Fibroblast of lung (primary cell): ENCODE measurements around the gene RXRA. TPM values are rescaled to one million over a fixed set of nuclear protein-coding genes. Genes with fewer than 3 reads are reported as not detected.

Source experiments
- DNase-seq, 2 donors: peaks; one replicate each; pipeline versions ENCODE4 v3.0.0 to v3.0.0-alpha.2; 2010; ENCODE audit warnings: low read depth in 2 of 2
- H2AFZ ChIP-seq: 2 replicates; pipeline ENCODE4 v1.5.1; 2012; ENCODE audit warnings: low read length, control low read depth, inconsistent platforms
- H3K27ac ChIP-seq: 2 replicates; pipeline ENCODE4 v1.5.1; 2011; ENCODE audit warnings: low read length, control low read depth; ENCODE audit not compliant: insufficient read depth
- H3K27me3 ChIP-seq: 2 replicates; pipeline ENCODE4 v1.5.1; 2011; ENCODE audit warnings: mild to moderate bottlenecking, low read length; ENCODE audit not compliant: control insufficient read depth, insufficient read depth
- H3K36me3 ChIP-seq: 2 replicates; pipeline ENCODE4 v1.5.1; 2011; ENCODE audit warnings: low read length; ENCODE audit not compliant: control insufficient read depth, insufficient read depth
- H3K4me1 ChIP-seq: 2 replicates; pipeline ENCODE4 v1.5.1; 2011; ENCODE audit warnings: low read length; ENCODE audit not compliant: control insufficient read depth, insufficient read depth; ENCODE audit errors: extremely low read depth
- H3K4me2 ChIP-seq: 2 replicates; pipeline ENCODE4 v1.5.1; 2011; ENCODE audit warnings: low read length, control low read depth; ENCODE audit not compliant: insufficient read depth; ENCODE audit errors: extremely low read depth
- H3K4me3 ChIP-seq, 4 experiments: fragments of 200-600 bp in 1 of 4; sonication (generic) in 1 of 4; replicated peaks in 1 of 4; 2 replicates each; pipeline ENCODE4 v1.5.1; 2011 to 2016; ENCODE audit warnings: low read length in 4 of 4, low read depth in 3 of 4, mild to moderate bottlenecking in 3 of 4, control low read depth in 2 of 4, inconsistent platforms in 1 of 4, mixed read lengths in 1 of 4; ENCODE audit not compliant: insufficient read depth in 1 of 4; ENCODE audit errors: control extremely low read depth in 1 of 4
- H3K79me2 ChIP-seq: 2 replicates; pipeline ENCODE4 v1.5.1; 2012; ENCODE audit warnings: mild to moderate bottlenecking, low read length, inconsistent platforms; ENCODE audit not compliant: control insufficient read depth, insufficient read depth
- H3K9ac ChIP-seq: 2 replicates; pipeline ENCODE4 v1.5.1; 2011; ENCODE audit warnings: mild to moderate bottlenecking, low read length, control low read depth; ENCODE audit not compliant: insufficient read depth
- H3K9me3 ChIP-seq: 2 replicates; pipeline ENCODE4 v1.5.1; 2012; ENCODE audit warnings: low read depth, low read length; ENCODE audit not compliant: control insufficient read depth, insufficient read depth
- H4K20me1 ChIP-seq: 2 replicates; pipeline ENCODE4 v1.5.1; 2011; ENCODE audit warnings: low read length; ENCODE audit not compliant: control insufficient read depth, insufficient read depth; ENCODE audit errors: extremely low read depth
- CTCF ChIP-seq, 2 donors: IDR thresholded peaks in 1 of 2; conservative IDR thresholded peaks in 1 of 2; 1 replicate in 1 of 2; 2 replicates in 1 of 2; pipeline ENCODE4 v1.5.1; 2011 to 2012; ENCODE audit warnings: low read length in 2 of 2, control low read depth in 1 of 2, inconsistent platforms in 1 of 2, low read depth in 1 of 2, mild to moderate bottlenecking in 1 of 2
- EZH2 ChIP-seq: IDR thresholded peaks from 2 replicates; pipeline ENCODE4 v1.5.1; 2012; ENCODE audit warnings: low read length, control low read depth, mild to moderate bottlenecking; ENCODE audit errors: missing control alignments
- polyA plus RNA-seq, 2 donors: library from polyadenylated mRNA; depleted of rRNA in 1 of 2; stranded (reverse) in 1 of 2; unstranded in 1 of 2; fragments of >200 nt; gene quantifications; 2 replicates each; pipeline ENCODE4 v1.2.1, GENCODE V29; 2011 to 2012; ENCODE audit warnings: missing spikeins in 1 of 2
- total RNA-seq: library from RNA; depleted of rRNA; stranded (reverse); fragments of >200 nt; gene quantifications from 2 replicates; pipeline ENCODE4 v1.2.1, GENCODE V29; 2014

Gene RXRA
- total and polyA plus RNA-seq, 2 donors (not counting 1 experiment from before 2014, with no cell fraction given): 13.3 to 14.9 TPM

- peak; percentile 7 to 11 for DNase-seq
These were observed 32.6 kb upstream of the RXRA start for GRCh38 chr9:134293611-134294152.

GRCh38 chr9:134294153-134295071, 31.8 kb upstream of the RXRA start:
- H3K4me2 ChIP-seq: peak overlapping the region; percentile 62
- H3K4me1 ChIP-seq: peaks cover 3% of the 10 kb centered on the region
- DNase-seq: peak in 1 of 2 donors; percentile 12
- H3K9ac ChIP-seq: peak overlapping the region; percentile 53
- H3K79me2 ChIP-seq: no peaks in the 10 kb centered on the region
- H3K27ac ChIP-seq: peak overlapping the region; percentile 14
- H3K4me3 ChIP-seq: peak overlapping the region in 2 of 4 experiments; percentile 21 to 38
- H2AFZ ChIP-seq: peak overlapping the region; percentile 76
- H3K27me3 ChIP-seq: peaks cover 4% of the 10 kb centered on the region
- no peaks in the 10 kb centered on the region for H4K20me1 ChIP-seq
- H3K9me3 ChIP-seq: no peaks in the 10 kb centered on the region
- no peak for TF ChIP-seq CTCF (conservative IDR thresholded peaks at IDR 0.05 in 1 of 2, IDR thresholded peaks at IDR 0.05 in 1 of 2; ENCODE audit: low read depth in 1 of 2, low read length in 2 of 2)
- no peak for TF ChIP-seq EZH2
- no peaks in the 10 kb centered on the region for H3K36me3 ChIP-seq

More at GRCh38 chr9:134293611-134294152, 32.6 kb upstream of the RXRA start:
- Histone ChIP-seq H3K4me1 (peaks cover 3% of the 10 kb centered on the region), H2AFZ (peak overlapping the region; percentile 76), H3K4me3 (peak overlapping the region in 2 of 4 experiments; percentile 21 to 38), H3K36me3 (no peaks in the 10 kb centered on the region), H3K9me3 (no peaks in the 10 kb centered on the region), H3K9ac (peak overlapping the region; percentile 53), H4K20me1 (no peaks in the 10 kb centered on the region), H3K4me2 (peak overlapping the region; percentile 62), H3K27me3 (peaks cover 3% of the 10 kb centered on the region), H3K27ac (peak overlapping the region; percentile 14), H3K79me2 (no peaks in the 10 kb centered on the region)
- TF ChIP-seq CTCF (conservative IDR thresholded peaks at IDR 0.05 in 1 of 2, IDR thresholded peaks at IDR 0.05 in 1 of 2; ENCODE audit: low read depth in 1 of 2, low read length in 2 of 2): no peak
- no peak for TF ChIP-seq EZH2

- Histone ChIP-seq H3K4me2 (no peak overlapping the region), H3K9ac (no peak overlapping the region), H3K9me3 (no peaks in the 10 kb centered on the region), H3K27me3 (peaks cover 7% of the 10 kb centered on the region), H3K79me2 (no peaks in the 10 kb centered on the region), H2AFZ (no peak overlapping the region), H3K4me3 (no peak overlapping the region), H4K20me1 (no peaks in the 10 kb centered on the region), H3K27ac (no peak overlapping the region), H3K36me3 (no peaks in the 10 kb centered on the region), H3K4me1 (peaks cover 3% of the 10 kb centered on the region)
- DNase-seq: no peak
- no peak for TF ChIP-seq EZH2
- no peak for TF ChIP-seq CTCF (conservative IDR thresholded peaks at IDR 0.05 in 1 of 2, IDR thresholded peaks at IDR 0.05 in 1 of 2; ENCODE audit: low read depth in 1 of 2, low read length in 2 of 2)
These were observed 31.0 kb upstream of the RXRA start for GRCh38 chr9:134295101-134295745.
